Thoracic aorta (tissue), 2 donors: ENCODE results near the gene NID1. TPM values are rescaled to one million over a fixed set of nuclear protein-coding genes. Genes with fewer than 3 reads are reported as not detected.

Experiments
- ATAC-seq: fragments of 150-250 bp; one replicate; pipeline ENCODE4 v1.8.0; 2017; ENCODE audit warnings: low read depth; ENCODE audit not compliant: insufficient number of reproducible peaks, low FRiP score
- DNase-seq: peaks from one replicate; pipeline ENCODE4 v3.0.0-alpha.2; 2020; ENCODE audit warnings: low spot score
- H3K27ac ChIP-seq, 2 donors: fragments of 200-600 bp; sonication (generic); 1 replicate in 1 of 2; 2 replicates in 1 of 2; pipeline ENCODE4 v1.5.1; 2016; ENCODE audit warnings: mild to moderate bottlenecking in 2 of 2, moderate library complexity in 2 of 2
- H3K27me3 ChIP-seq: fragments of 200-600 bp; sonication (generic); replicated peaks from 2 replicates; pipeline ENCODE4 v1.6.0; 2016; ENCODE audit warnings: mild to moderate bottlenecking; ENCODE audit not compliant: insufficient read depth
- H3K36me3 ChIP-seq: fragments of 200-600 bp; sonication (generic); one replicate; pipeline ENCODE4 v1.5.1; 2016
- H3K4me1 ChIP-seq, 2 donors: fragments of 200-600 bp; sonication (generic); 1 replicate in 1 of 2; 2 replicates in 1 of 2; pipeline versions ENCODE4 v1.5.1 to v1.6.0; 2016; ENCODE audit warnings: low read depth in 2 of 2, mild to moderate bottlenecking in 1 of 2; ENCODE audit not compliant: control insufficient read depth in 1 of 2
- H3K4me3 ChIP-seq: fragments of 200-600 bp; sonication (generic); 2 replicates; pipeline ENCODE4 v1.5.1; 2016; ENCODE audit warnings: mild to moderate bottlenecking
- H3K9me3 ChIP-seq: fragments of 200-600 bp; sonication (generic); 2 replicates; pipeline ENCODE4 v1.5.1; 2016
- total RNA-seq, 2 donors: library from RNA; depleted of rRNA; stranded (reverse); fragments of >200 nt; gene quantifications; one replicate each; pipeline versions ENCODE4 v1.1.0 to v1.2.3, GENCODE V29; 2016
- TF ChIP-seq, protein P1 (sequence below): fragments of 200-600 bp; sonication (generic); IDR thresholded peaks from one replicate; pipeline ENCODE4 v1.5.1; 2019; ENCODE audit warnings: antibody characterized with exemption

Gene NID1
- total RNA-seq, 2 donors from 2014 or later = 82.4 to 95.5 TPM

DNA sequence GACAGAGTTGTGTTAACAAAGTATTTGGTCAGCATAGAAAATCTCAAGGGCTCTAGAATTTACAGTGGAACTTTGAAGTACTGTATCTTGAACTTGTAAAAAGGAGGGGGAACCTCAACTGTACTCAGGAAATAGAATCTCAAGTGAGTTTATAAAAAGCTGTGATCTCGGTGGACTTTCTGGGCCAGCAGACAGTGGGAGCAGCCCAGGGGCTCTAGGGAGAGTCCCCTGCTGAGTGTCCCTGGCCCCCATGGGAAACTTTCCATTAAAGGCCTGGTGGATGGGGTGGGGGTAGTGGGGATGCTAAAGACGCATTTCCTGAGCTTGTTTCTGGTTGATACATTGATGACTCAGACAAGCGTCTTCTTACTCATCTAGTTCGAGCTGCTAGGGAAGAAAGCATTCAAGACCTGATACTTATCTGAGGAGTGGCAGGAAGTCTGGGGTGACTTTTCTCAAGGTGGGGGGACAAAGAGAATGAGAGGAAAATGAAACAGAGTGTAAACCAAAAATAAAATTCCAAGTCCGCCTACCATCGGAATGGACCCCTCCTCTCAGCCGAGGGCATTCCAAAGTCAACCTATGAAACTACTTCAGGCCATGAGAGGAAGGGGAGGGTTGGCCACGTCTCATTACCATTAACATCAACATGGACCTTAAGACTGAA lies 65.5 kb downstream of the NID1 start:
- H3K27me3 ChIP-seq = no peaks in the 10 kb centered on the region
- H3K27ac ChIP-seq = no peak overlapping the region
- H3K9me3 ChIP-seq = no peaks in the 10 kb centered on the region
- no peaks in the 10 kb centered on the region for H3K4me1 ChIP-seq
- H3K4me3 ChIP-seq = no peak overlapping the region
- H3K36me3 ChIP-seq = no peaks in the 10 kb centered on the region
- TF ChIP-seq, protein P1, sequence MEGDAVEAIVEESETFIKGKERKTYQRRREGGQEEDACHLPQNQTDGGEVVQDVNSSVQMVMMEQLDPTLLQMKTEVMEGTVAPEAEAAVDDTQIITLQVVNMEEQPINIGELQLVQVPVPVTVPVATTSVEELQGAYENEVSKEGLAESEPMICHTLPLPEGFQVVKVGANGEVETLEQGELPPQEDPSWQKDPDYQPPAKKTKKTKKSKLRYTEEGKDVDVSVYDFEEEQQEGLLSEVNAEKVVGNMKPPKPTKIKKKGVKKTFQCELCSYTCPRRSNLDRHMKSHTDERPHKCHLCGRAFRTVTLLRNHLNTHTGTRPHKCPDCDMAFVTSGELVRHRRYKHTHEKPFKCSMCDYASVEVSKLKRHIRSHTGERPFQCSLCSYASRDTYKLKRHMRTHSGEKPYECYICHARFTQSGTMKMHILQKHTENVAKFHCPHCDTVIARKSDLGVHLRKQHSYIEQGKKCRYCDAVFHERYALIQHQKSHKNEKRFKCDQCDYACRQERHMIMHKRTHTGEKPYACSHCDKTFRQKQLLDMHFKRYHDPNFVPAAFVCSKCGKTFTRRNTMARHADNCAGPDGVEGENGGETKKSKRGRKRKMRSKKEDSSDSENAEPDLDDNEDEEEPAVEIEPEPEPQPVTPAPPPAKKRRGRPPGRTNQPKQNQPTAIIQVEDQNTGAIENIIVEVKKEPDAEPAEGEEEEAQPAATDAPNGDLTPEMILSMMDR = no peak
- DNase-seq = no peak
- no peak for ATAC-seq

DNA sequence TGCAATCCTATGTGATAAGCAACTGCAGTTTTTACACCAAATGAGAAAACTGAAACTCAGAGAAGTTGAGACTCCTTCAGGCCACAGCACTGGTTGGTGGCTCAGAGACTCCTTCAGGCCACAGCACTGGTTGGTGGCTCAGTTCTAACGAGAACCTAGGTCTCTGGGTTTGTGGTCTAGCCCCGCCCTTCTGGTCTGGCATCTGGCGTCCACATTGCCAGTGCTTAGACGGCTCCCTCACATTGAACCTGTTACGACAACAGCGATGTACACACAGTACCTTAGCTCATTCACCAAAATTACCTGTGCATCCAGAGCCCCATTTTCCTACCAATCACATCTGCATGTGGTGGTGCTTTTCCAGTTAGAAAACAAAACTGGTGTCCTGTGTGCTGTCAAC lies 66.1 kb downstream of the NID1 start:
- no peak for DNase-seq
- Histone ChIP-seq H3K27ac (no peak overlapping the region), H3K4me1 (no peaks in the 10 kb centered on the region), H3K9me3 (no peaks in the 10 kb centered on the region), H3K27me3 (no peaks in the 10 kb centered on the region), H3K4me3 (no peak overlapping the region), H3K36me3 (peaks cover under 1% of the 10 kb centered on the region)
- no peak for ATAC-seq
- TF ChIP-seq, protein P1 = no peak

DNA sequence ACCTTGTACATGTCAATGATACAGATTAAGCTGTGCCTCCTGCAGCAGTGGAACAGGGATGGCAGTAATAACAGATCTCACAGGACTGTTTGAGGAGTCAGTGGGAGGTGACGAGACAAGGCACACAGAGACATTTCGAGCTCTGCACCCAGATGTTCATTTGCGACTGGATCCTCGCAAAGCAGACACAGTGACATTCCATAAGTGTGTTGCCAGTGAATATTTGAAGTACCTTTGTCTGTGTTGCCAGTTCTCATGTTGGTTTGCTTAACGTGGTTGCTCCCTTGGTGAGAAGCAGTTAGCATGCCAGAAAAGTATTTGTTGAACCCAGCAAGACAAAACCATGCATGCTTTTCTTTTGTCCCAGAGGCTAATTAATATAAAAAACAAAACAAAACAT lies 67.0 kb downstream of the NID1 start:
- no peaks in the 10 kb centered on the region for H3K4me1 ChIP-seq
- TF ChIP-seq, protein P1 = no peak
- peaks cover 4% of the 10 kb centered on the region for H3K36me3 ChIP-seq

DNA sequence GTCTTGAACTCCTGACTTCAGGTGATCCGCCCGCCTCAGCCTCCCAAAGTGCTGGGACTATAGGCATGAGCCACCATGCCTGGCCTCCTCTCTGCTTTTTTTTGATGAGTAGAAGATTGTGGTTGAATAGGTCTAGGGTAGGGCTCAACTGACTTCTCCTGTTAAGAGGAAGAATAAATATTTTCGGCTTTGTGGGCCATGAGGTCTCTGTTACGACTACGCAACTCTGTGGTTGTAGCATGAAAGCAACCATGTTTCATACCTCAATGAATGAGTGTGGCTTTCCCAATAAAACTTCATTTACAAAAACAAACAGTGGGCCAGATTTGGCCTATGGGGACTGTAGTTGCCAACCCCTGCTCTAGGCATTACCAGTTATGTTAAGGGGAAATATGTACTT lies 67.8 kb downstream of the NID1 start:
- peaks cover 4% of the 10 kb centered on the region for H3K36me3 ChIP-seq
- no peaks in the 10 kb centered on the region for H3K27me3 ChIP-seq
- H3K4me1 ChIP-seq = no peaks in the 10 kb centered on the region
- no peak for ATAC-seq
- H3K9me3 ChIP-seq = no peaks in the 10 kb centered on the region
- TF ChIP-seq, protein P1 = no peak
- H3K4me3 ChIP-seq = no peak overlapping the region
- DNase-seq = no peak
- no peak overlapping the region for H3K27ac ChIP-seq

More for the DNA sequence above, 67.0 kb downstream of the NID1 start:
- Histone ChIP-seq H3K27me3 (no peaks in the 10 kb centered on the region), H3K9me3 (no peaks in the 10 kb centered on the region), H3K4me3 (no peak overlapping the region), H3K27ac (no peak overlapping the region)
- no peak for ATAC-seq
- DNase-seq = no peak

DNA sequence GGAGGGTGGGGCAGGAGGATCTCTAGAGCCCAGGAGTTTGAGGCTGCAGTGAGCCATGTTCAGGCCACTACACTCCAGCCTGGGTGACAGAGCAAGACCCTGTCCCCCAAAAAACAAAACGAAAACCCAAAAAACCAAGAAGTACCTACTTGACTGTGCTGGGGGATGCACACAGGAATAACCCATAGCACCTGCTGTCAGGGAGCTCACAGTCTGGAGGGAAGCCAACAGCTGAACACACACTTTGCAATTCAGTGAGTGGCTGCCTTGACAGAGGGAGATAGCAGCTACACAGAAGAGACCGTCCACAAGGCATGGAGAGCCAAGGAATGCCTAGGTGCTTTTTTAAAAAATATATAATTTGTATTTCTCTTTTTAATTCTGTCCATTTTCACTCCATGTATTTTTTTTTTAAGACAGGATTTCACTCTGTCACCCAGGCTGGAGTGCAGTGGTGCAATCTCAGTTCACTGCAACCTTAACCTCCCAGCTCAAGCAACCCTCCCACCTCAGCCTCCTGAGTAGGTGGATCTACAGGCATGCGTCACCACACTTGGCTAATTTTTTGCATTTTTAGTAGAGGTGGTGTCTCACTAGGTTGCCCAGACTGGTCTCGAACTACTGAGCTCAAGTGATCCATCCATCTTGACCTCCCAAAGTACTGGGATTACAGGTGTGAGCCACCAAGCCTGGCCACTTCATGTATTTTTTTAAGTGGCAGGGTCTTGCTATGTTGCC lies 68.7 kb downstream of the NID1 start:
- TF ChIP-seq, protein P1 = no peak
- no peak overlapping the region for H3K4me3 ChIP-seq
- DNase-seq = no peak
- H3K27ac ChIP-seq = no peak overlapping the region
- H3K4me1 ChIP-seq = no peaks in the 10 kb centered on the region
- H3K27me3 ChIP-seq = no peaks in the 10 kb centered on the region
- no peak for ATAC-seq
- no peaks in the 10 kb centered on the region for H3K9me3 ChIP-seq
- H3K36me3 ChIP-seq = peaks cover 4% of the 10 kb centered on the region
